ENCODE measurements around the gene NBR1.
"Not testable (repeated sequence)": the region's sequence is repeated elsewhere in the genome, so short reads cannot be mapped to it uniquely, and the experiment has no call there.

NBR1 gene

GRCh38 chr17:43224146-43224705, 53.2 kb downstream of the NBR1 start:
- Histone ChIP-seq H3K9ac (ENCODE audit: low read length in 5 of 5) (no peak overlapping the region), H3K4me1 (ENCODE audit: control insufficient read depth in 5 of 5, insufficient read depth in 5 of 5, low read length in 5 of 5) (peaks cover 0 to 5% (median 4%) of the 10 kb centered on the region in 5 donors), H3K36me3 (ENCODE audit: control insufficient read depth in 5 of 5, insufficient read depth in 5 of 5, low read length in 5 of 5) (peaks cover 0 to 46% (median 12%) of the 10 kb centered on the region in 5 donors), H3K27ac (ENCODE audit: low read depth, low read length) (no peak overlapping the region), H3K9me3 (ENCODE audit: control insufficient read depth in 5 of 5, low read length in 5 of 5) (no peaks in the 10 kb centered on the region), H3K27me3 (ENCODE audit: control insufficient read depth in 5 of 5, insufficient read depth in 4 of 5, low read length in 5 of 5) (no peaks in the 10 kb centered on the region), H3K4me3 (ENCODE audit: low read depth in 1 of 5, low read length in 5 of 5) (no peak overlapping the region)

- Histone ChIP-seq H3K9me3 (ENCODE audit: control insufficient read depth in 5 of 5, low read length in 5 of 5) (no peaks in the 10 kb centered on the region), H3K9ac (ENCODE audit: low read length in 5 of 5) (no peak overlapping the region), H3K36me3 (ENCODE audit: control insufficient read depth in 5 of 5, insufficient read depth in 5 of 5, low read length in 5 of 5) (peaks cover 0 to 34% (median 11%) of the 10 kb centered on the region in 5 donors), H3K4me3 (ENCODE audit: low read depth in 1 of 5, low read length in 5 of 5) (no peak overlapping the region), H3K4me1 (ENCODE audit: control insufficient read depth in 5 of 5, insufficient read depth in 5 of 5, low read length in 5 of 5) (no peaks in the 10 kb centered on the region), H3K27me3 (ENCODE audit: control insufficient read depth in 5 of 5, insufficient read depth in 4 of 5, low read length in 5 of 5) (no peaks in the 10 kb centered on the region), H3K27ac (ENCODE audit: low read depth, low read length) (no peak overlapping the region)
Measured at GRCh38 chr17:43226393-43226792, 55.4 kb downstream of the NBR1 start.

GRCh38 chr17:43228020-43228782, 57.2 kb downstream of the NBR1 start, which contains the start of gene CCDC200:
TSS of gene CCDC200 (minus strand) at chr17:43228623. CDS start at chr17:43228554, 69 bp downstream.
- H3K27ac ChIP-seq (ENCODE audit: low read depth, low read length); H3K4me3 ChIP-seq (ENCODE audit: low read depth in 1 of 5, low read length in 5 of 5): not testable (repeated sequence)

GRCh38 chr17:43231205-43232020, 60.4 kb downstream of the NBR1 start:
- peak overlapping the region; percentile 67 for H3K27ac ChIP-seq (ENCODE audit: low read depth, low read length)
- H3K27me3 ChIP-seq (ENCODE audit: control insufficient read depth in 5 of 5, insufficient read depth in 4 of 5, low read length in 5 of 5); H3K4me1 ChIP-seq (ENCODE audit: control insufficient read depth in 5 of 5, insufficient read depth in 5 of 5, low read length in 5 of 5); H3K9me3 ChIP-seq (ENCODE audit: control insufficient read depth in 5 of 5, low read length in 5 of 5); H3K36me3 ChIP-seq (ENCODE audit: control insufficient read depth in 5 of 5, insufficient read depth in 5 of 5, low read length in 5 of 5); H3K9ac ChIP-seq (ENCODE audit: low read length in 5 of 5): not testable (repeated sequence)
- peak overlapping the region in 2 of 5 donors; percentile 33 to 38 for H3K4me3 ChIP-seq (ENCODE audit: low read depth in 1 of 5, low read length in 5 of 5)

More at GRCh38 chr17:43228020-43228782, 57.2 kb downstream of the NBR1 start, which contains the start of gene CCDC200:
- not testable (repeated sequence) for H3K9ac ChIP-seq (ENCODE audit: low read length in 5 of 5); H3K9me3 ChIP-seq (ENCODE audit: control insufficient read depth in 5 of 5, low read length in 5 of 5); H3K4me1 ChIP-seq (ENCODE audit: control insufficient read depth in 5 of 5, insufficient read depth in 5 of 5, low read length in 5 of 5); H3K27me3 ChIP-seq (ENCODE audit: control insufficient read depth in 5 of 5, insufficient read depth in 4 of 5, low read length in 5 of 5)
- H3K36me3 ChIP-seq (ENCODE audit: control insufficient read depth in 5 of 5, insufficient read depth in 5 of 5, low read length in 5 of 5): peaks cover 0 to 27% (median 11%) of the 10 kb centered on the region in 5 donors

- not testable (repeated sequence) for H3K9me3 ChIP-seq (ENCODE audit: control insufficient read depth in 5 of 5, low read length in 5 of 5); H3K36me3 ChIP-seq (ENCODE audit: control insufficient read depth in 5 of 5, insufficient read depth in 5 of 5, low read length in 5 of 5); H3K4me1 ChIP-seq (ENCODE audit: control insufficient read depth in 5 of 5, insufficient read depth in 5 of 5, low read length in 5 of 5); H3K27me3 ChIP-seq (ENCODE audit: control insufficient read depth in 5 of 5, insufficient read depth in 4 of 5, low read length in 5 of 5); H3K9ac ChIP-seq (ENCODE audit: low read length in 5 of 5)
- Histone ChIP-seq H3K27ac (ENCODE audit: low read depth, low read length) (peak overlapping the region; percentile 67), H3K4me3 (ENCODE audit: low read depth in 1 of 5, low read length in 5 of 5) (peak overlapping the region in 2 of 5 donors; percentile 33 to 38)
Measured at GRCh38 chr17:43232021-43232699, 61.1 kb downstream of the NBR1 start.

- H3K36me3 ChIP-seq (ENCODE audit: control insufficient read depth in 5 of 5, insufficient read depth in 5 of 5, low read length in 5 of 5); H3K4me1 ChIP-seq (ENCODE audit: control insufficient read depth in 5 of 5, insufficient read depth in 5 of 5, low read length in 5 of 5); H3K27ac ChIP-seq (ENCODE audit: low read depth, low read length); H3K9me3 ChIP-seq (ENCODE audit: control insufficient read depth in 5 of 5, low read length in 5 of 5); H3K9ac ChIP-seq (ENCODE audit: low read length in 5 of 5); H3K4me3 ChIP-seq (ENCODE audit: low read depth in 1 of 5, low read length in 5 of 5); H3K27me3 ChIP-seq (ENCODE audit: control insufficient read depth in 5 of 5, insufficient read depth in 4 of 5, low read length in 5 of 5): not testable (repeated sequence)
Measured at GRCh38 chr17:43233263-43233662, 62.2 kb downstream of the NBR1 start.

- H3K27me3 ChIP-seq (ENCODE audit: control insufficient read depth in 5 of 5, insufficient read depth in 4 of 5, low read length in 5 of 5); H3K4me1 ChIP-seq (ENCODE audit: control insufficient read depth in 5 of 5, insufficient read depth in 5 of 5, low read length in 5 of 5); H3K4me3 ChIP-seq (ENCODE audit: low read depth in 1 of 5, low read length in 5 of 5); H3K36me3 ChIP-seq (ENCODE audit: control insufficient read depth in 5 of 5, insufficient read depth in 5 of 5, low read length in 5 of 5); H3K27ac ChIP-seq (ENCODE audit: low read depth, low read length); H3K9me3 ChIP-seq (ENCODE audit: control insufficient read depth in 5 of 5, low read length in 5 of 5); H3K9ac ChIP-seq (ENCODE audit: low read length in 5 of 5): not testable (repeated sequence)
Measured at GRCh38 chr17:43233877-43234276, 62.9 kb downstream of the NBR1 start, which contains the start of gene RNU2-1. TSS of gene RNU2-1 (minus strand) at chr17:43233977.

- not testable (repeated sequence) for H3K9ac ChIP-seq (ENCODE audit: low read length in 5 of 5); H3K4me1 ChIP-seq (ENCODE audit: control insufficient read depth in 5 of 5, insufficient read depth in 5 of 5, low read length in 5 of 5); H3K9me3 ChIP-seq (ENCODE audit: control insufficient read depth in 5 of 5, low read length in 5 of 5); H3K4me3 ChIP-seq (ENCODE audit: low read depth in 1 of 5, low read length in 5 of 5); H3K27me3 ChIP-seq (ENCODE audit: control insufficient read depth in 5 of 5, insufficient read depth in 4 of 5, low read length in 5 of 5); H3K36me3 ChIP-seq (ENCODE audit: control insufficient read depth in 5 of 5, insufficient read depth in 5 of 5, low read length in 5 of 5); H3K27ac ChIP-seq (ENCODE audit: low read depth, low read length)
Measured at GRCh38 chr17:43239597-43239996, 68.6 kb downstream of the NBR1 start.

- not testable (repeated sequence) for H3K4me1 ChIP-seq (ENCODE audit: control insufficient read depth in 5 of 5, insufficient read depth in 5 of 5, low read length in 5 of 5); H3K36me3 ChIP-seq (ENCODE audit: control insufficient read depth in 5 of 5, insufficient read depth in 5 of 5, low read length in 5 of 5); H3K27me3 ChIP-seq (ENCODE audit: control insufficient read depth in 5 of 5, insufficient read depth in 4 of 5, low read length in 5 of 5); H3K4me3 ChIP-seq (ENCODE audit: low read depth in 1 of 5, low read length in 5 of 5); H3K9ac ChIP-seq (ENCODE audit: low read length in 5 of 5); H3K9me3 ChIP-seq (ENCODE audit: control insufficient read depth in 5 of 5, low read length in 5 of 5); H3K27ac ChIP-seq (ENCODE audit: low read depth, low read length)
Measured at GRCh38 chr17:43240596-43241352, 69.8 kb downstream of the NBR1 start.
